Naive thymus-derived CD4-positive, alpha-beta T cell (primary cell): ENCODE results near the gene KIF18B. TPM values are rescaled to one million over a fixed set of nuclear protein-coding genes. Genes with fewer than 3 reads are reported as not detected.
"Not testable (repeated sequence)": the region's sequence is repeated elsewhere in the genome, so short reads cannot be mapped to it uniquely, and the experiment has no call there.

Experiments used
- ATAC-seq: fragments of 150-1000 bp; cut with Tn5 transposase; 2 replicates; pipeline ENCODE4 v1.10.0; 2021; ENCODE audit warnings: mild to moderate bottlenecking, moderate library complexity
- CTCF ChIA-PET: fragments of 350-600 bp; sonication (Branson Sonifier 250); formaldehyde crosslinking; loops from one replicate; lab custom pipeline; 2021; ENCODE audit warnings: antibody characterized with exemption; lab: Charles Lee
- POLR2A ChIA-PET: fragments of 350-600 bp; sonication (Branson Sonifier 250); formaldehyde crosslinking; loops from one replicate; lab custom pipeline; 2021; ENCODE audit warnings: antibody characterized with exemption, inconsistent platforms; lab: Charles Lee
- DNase-seq, 9 donors: peaks; one replicate each; pipeline versions ENCODE4 v3.0.0 to v3.0.0-alpha.2; 2020 to 2022; ENCODE audit warnings: mixed read lengths in 1 of 9
- H3K27ac ChIP-seq: one replicate; pipeline ENCODE4 v1.7.0; 2013; ENCODE audit warnings: mild to moderate bottlenecking, low read depth, low read length, moderate library complexity
- H3K27me3 ChIP-seq, 2 donors: one replicate each; pipeline ENCODE4 v1.7.0; 2013; ENCODE audit warnings: low read length in 2 of 2, mild to moderate bottlenecking in 2 of 2, moderate library complexity in 2 of 2; ENCODE audit not compliant: control insufficient read depth in 2 of 2, insufficient read depth in 2 of 2
- H3K36me3 ChIP-seq, 3 experiments: 1 replicate in 2 of 3; 2 replicates in 1 of 3; pipeline ENCODE4 v1.7.0; 2013; ENCODE audit warnings: low read length in 3 of 3, mild to moderate bottlenecking in 3 of 3, moderate library complexity in 1 of 3; ENCODE audit not compliant: insufficient read depth in 3 of 3, control insufficient read depth in 2 of 3
- H3K4me1 ChIP-seq, 2 donors: one replicate each; pipeline ENCODE4 v1.7.0; 2013; ENCODE audit warnings: low read length in 2 of 2, mild to moderate bottlenecking in 2 of 2, moderate library complexity in 1 of 2; ENCODE audit not compliant: control insufficient read depth in 2 of 2, insufficient read depth in 2 of 2
- H3K4me3 ChIP-seq: 2 replicates; pipeline ENCODE4 v1.7.0; 2013; ENCODE audit warnings: mild to moderate bottlenecking, low read length
- H3K9me3 ChIP-seq, 3 experiments: 1 replicate in 2 of 3; 2 replicates in 1 of 3; pipeline ENCODE4 v1.7.0; 2013; ENCODE audit warnings: low read length in 3 of 3; ENCODE audit not compliant: control insufficient read depth in 2 of 3
- H3K27ac Mint-ChIP-seq, 9 donors: one replicate each; pipeline ENCODE4 v1.8.0; 2020 to 2022; ENCODE audit warnings: mixed read lengths in 9 of 9, mild to moderate bottlenecking in 8 of 9, moderate library complexity in 5 of 9, inconsistent platforms in 2 of 9
- H3K27me3 Mint-ChIP-seq, 5 donors: one replicate each; pipeline ENCODE4 v1.8.0; 2021 to 2022; ENCODE audit warnings: mixed read lengths in 5 of 5, mild to moderate bottlenecking in 1 of 5
- H3K36me3 Mint-ChIP-seq, 5 donors: one replicate each; pipeline ENCODE4 v1.8.0; 2020 to 2022; ENCODE audit warnings: mixed read lengths in 5 of 5, mild to moderate bottlenecking in 3 of 5, inconsistent platforms in 1 of 5
- H3K4me1 Mint-ChIP-seq, 7 donors: one replicate each; pipeline ENCODE4 v1.8.0; 2020 to 2022; ENCODE audit warnings: mixed read lengths in 7 of 7, mild to moderate bottlenecking in 3 of 7, inconsistent platforms in 1 of 7
- H3K4me3 Mint-ChIP-seq, 10 donors: one replicate each; pipeline ENCODE4 v1.8.0; 2020 to 2022; ENCODE audit warnings: mild to moderate bottlenecking in 10 of 10, mixed read lengths in 10 of 10, moderate library complexity in 6 of 10, inconsistent platforms in 2 of 10
- H3K9me3 Mint-ChIP-seq, 11 donors: one replicate each; pipeline ENCODE4 v1.8.0; 2020 to 2022; ENCODE audit warnings: mixed read lengths in 11 of 11, mild to moderate bottlenecking in 4 of 11, inconsistent platforms in 1 of 11, moderate library complexity in 1 of 11
- intact Hi-C, 2 donors: fragments of 100-400 bp; cut with micrococcal nuclease; formaldehyde crosslinking; loops; one replicate each; pipeline ENCODE4 v1.15.1; 2023
- polyA plus RNA-seq, 2 donors: library from polyadenylated mRNA; unstranded; fragments of 300-500 nt; fragmentation: Illumina TruSeq; gene quantifications; one replicate each; pipeline ENCODE4 v1.2.3, GENCODE V29; 2021
- total RNA-seq, 6 experiments: library from RNA in 5 of 6; stranded (reverse) in 5 of 6; gene quantifications; 1 replicate in 5 of 6; 2 replicates in 1 of 6; pipeline ENCODE4 v1.2.3 and lab custom pipeline; 2021 to 2026

Gene KIF18B
- total and polyA plus RNA-seq, 7 experiments from 2014 or later, result 0.17 to 57.2 TPM; not detected in 5

DNA sequence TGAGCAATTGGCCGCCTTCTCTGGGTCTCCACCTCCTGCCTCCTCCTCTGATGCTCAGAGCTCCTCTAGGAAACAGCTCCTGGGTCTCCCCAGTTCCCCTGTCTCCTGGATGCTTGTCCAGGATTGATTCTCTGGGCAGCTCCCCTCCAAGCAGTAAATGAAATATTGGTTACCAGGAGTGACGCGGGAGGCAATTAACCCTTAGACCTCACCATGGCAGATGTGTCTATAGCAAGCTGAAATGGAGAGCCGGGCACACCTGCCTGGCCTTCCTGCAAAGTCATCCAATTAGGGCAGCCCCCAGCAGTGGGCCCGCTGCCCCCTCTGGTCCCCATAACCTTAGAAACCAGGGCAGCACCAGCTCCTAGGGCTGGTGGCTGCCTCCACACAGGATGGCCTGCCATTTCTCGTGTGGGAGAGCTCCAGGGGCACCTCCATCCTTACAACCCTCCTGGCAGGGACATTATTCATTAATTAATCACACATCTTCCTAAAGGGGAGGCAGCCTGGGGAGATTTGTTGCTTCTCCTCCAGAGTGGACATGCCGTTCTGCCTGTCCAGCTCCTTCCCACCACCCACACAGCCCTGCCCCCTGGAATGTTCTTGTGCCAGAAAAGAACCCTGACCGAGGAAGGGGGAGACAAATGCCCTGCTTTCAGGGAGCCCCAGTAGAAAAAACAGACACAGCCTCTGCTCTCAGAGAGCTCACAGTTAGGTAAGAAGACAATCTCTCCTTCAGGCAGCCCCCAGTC lies 8.3 kb upstream of the KIF18B start:
- POLR2A ChIA-PET, result no interaction called here
- no peak overlapping the region for H3K4me3 ChIP-seq

GRCh38 chr17:44952946-44953475 lies 5.4 kb upstream of the KIF18B start:
- POLR2A ChIA-PET, result interaction anchor here (0.6 kb wide), 1 partner anchor 1643 kb away, joined by 5 read pairs; no protein-coding TSS in a partner anchor
- intact Hi-C loops, result no loop called here
- Mint-ChIP-seq H3K36me3 (no peaks in the 10 kb centered on the region), H3K4me3 (no peak overlapping the region), H3K27me3 (peaks cover 13 to 28% (median 17%) of the 10 kb centered on the region in 5 donors), H3K9me3 (no peaks in the 10 kb centered on the region), H3K4me1 (peaks cover 0 to 9% (median 0%) of the 10 kb centered on the region in 7 donors), H3K27ac (no peak overlapping the region)
- Histone ChIP-seq H3K4me3 (no peak overlapping the region), H3K27ac (no peak overlapping the region), H3K9me3 (no peaks in the 10 kb centered on the region), H3K27me3 (no peaks in the 10 kb centered on the region), H3K4me1 (peaks cover 4 to 5% of the 10 kb centered on the region in 2 donors), H3K36me3 (no peaks in the 10 kb centered on the region)
- no peak for DNase-seq
- CTCF ChIA-PET, result interaction anchor here (0.5 kb wide), 1 partner anchor 86 kb away, joined by 5 read pairs; no protein-coding TSS in a partner anchor
- ATAC-seq, result no peak

More for the DNA sequence above, 8.3 kb upstream of the KIF18B start:
- Histone ChIP-seq H3K4me1 (no peaks in the 10 kb centered on the region), H3K9me3 (no peaks in the 10 kb centered on the region), H3K27me3 (peaks cover 0 to 4% of the 10 kb centered on the region in 2 donors), H3K27ac (no peak overlapping the region), H3K36me3 (no peaks in the 10 kb centered on the region)
- Mint-ChIP-seq H3K36me3 (no peaks in the 10 kb centered on the region), H3K4me3 (no peak overlapping the region), H3K4me1 (peaks cover 0 to 9% (median 4%) of the 10 kb centered on the region in 7 donors), H3K27ac (no peak overlapping the region), H3K27me3 (peaks cover 18 to 53% (median 29%) of the 10 kb centered on the region in 5 donors), H3K9me3 (no peaks in the 10 kb centered on the region)
- ATAC-seq (no peak), DNase-seq (no peak)
- CTCF ChIA-PET, result interaction anchor here (1.0 to 2.0 kb wide), 2 partner anchors 66 to 147 kb away, joined by 4 to 5 read pairs; no protein-coding TSS in a partner anchor
- intact Hi-C loops, result no loop called here

DNA sequence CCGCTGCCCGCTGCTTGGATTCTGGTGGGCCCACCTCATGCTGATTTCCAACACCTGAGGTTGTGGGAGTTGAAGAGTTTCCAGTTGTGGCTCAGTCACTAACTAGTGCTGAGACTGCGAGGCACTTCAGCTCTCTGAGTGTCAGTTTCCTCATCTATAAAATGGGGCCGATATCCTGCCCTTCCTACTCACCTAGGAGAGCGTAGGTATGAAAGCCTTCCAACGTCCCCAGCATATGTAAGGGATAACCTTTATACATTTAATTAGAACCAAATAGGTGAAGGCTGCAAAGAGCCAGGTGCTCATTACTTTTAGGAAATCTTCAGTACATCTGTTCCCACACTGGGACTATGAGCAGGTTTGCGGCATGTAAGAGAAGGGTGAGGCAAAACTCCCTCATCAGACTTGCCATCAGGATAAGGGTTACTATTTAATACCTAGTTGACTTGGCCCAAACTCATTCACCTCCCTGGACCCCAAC lies 782 bp upstream of the KIF18B start:
- H3K36me3 Mint-ChIP-seq, result peaks cover 0 to 10% (median 0%) of the 10 kb centered on the region in 5 donors
- ChIA-PET POLR2A (interaction anchor here (1.2 kb wide), 1 partner anchor 102 kb away, joined by 3 read pairs; no protein-coding TSS in a partner anchor), CTCF (no interaction called here)
- Histone ChIP-seq H3K4me1 (peaks cover 5 to 6% of the 10 kb centered on the region in 2 donors), H3K27me3 (no peaks in the 10 kb centered on the region), H3K27ac (peak overlapping the region; percentile 69), H3K9me3 (no peaks in the 10 kb centered on the region), H3K4me3 (peak overlapping the region; percentile 83), H3K36me3 (no peaks in the 10 kb centered on the region)
- H3K27ac Mint-ChIP-seq, result peak overlapping the region; percentile 86 to 98 (median 93)
- H3K4me3 Mint-ChIP-seq, result peak overlapping the region; percentile 85 to 98 (median 93)
- no peaks in the 10 kb centered on the region for H3K9me3 Mint-ChIP-seq
- H3K4me1 Mint-ChIP-seq, result peaks cover 0 to 37% (median 5%) of the 10 kb centered on the region in 7 donors
- intact Hi-C loops, result loop anchor here (5.0 kb wide), 2 partner anchors 171 to 446 kb away; partner anchors contain the start of gene GPATCH8 (in 1 of the 2)
- H3K27me3 Mint-ChIP-seq, result peaks cover 0 to 7% (median 0%) of the 10 kb centered on the region in 5 donors
- no peak for DNase-seq
- ATAC-seq, result no peak

- H3K4me1 Mint-ChIP-seq, result peaks cover 0 to 57% (median 5%) of the 10 kb centered on the region in 7 donors
- POLR2A ChIA-PET, result not testable (repeated sequence)
Observed at GRCh38 chr17:44945652-44946051, 1.9 kb downstream of the KIF18B start.

GRCh38 chr17:44942456-44942855 lies 5.1 kb downstream of the KIF18B start:
- ATAC-seq (no peak), DNase-seq (no peak)
- Mint-ChIP-seq H3K27ac (peak overlapping the region in 1 of 9 donors; percentile 67), H3K4me1 (peaks cover 0 to 63% (median 0%) of the 10 kb centered on the region in 7 donors), H3K9me3 (no peaks in the 10 kb centered on the region), H3K4me3 (peak overlapping the region in 1 of 10 donors; percentile 26), H3K27me3 (peaks cover 0 to 7% (median 0%) of the 10 kb centered on the region in 5 donors), H3K36me3 (peaks cover 0 to 21% (median 0%) of the 10 kb centered on the region in 5 donors)
- CTCF ChIA-PET, result no interaction called here
- Histone ChIP-seq H3K36me3 (no peaks in the 10 kb centered on the region), H3K27me3 (no peaks in the 10 kb centered on the region), H3K4me1 (no peaks in the 10 kb centered on the region), H3K4me3 (no peak overlapping the region), H3K27ac (no peak overlapping the region), H3K9me3 (no peaks in the 10 kb centered on the region)
- intact Hi-C loops, result no loop called here
- POLR2A ChIA-PET, result interaction anchor here (0.9 kb wide), 1 partner anchor 219 kb away, joined by 3 read pairs; no protein-coding TSS in a partner anchor

More at GRCh38 chr17:44945652-44946051, 1.9 kb downstream of the KIF18B start:
- DNase-seq, H3K4me1 ChIP-seq, H3K36me3 ChIP-seq, H3K27ac Mint-ChIP-seq, CTCF ChIA-PET, H3K9me3 Mint-ChIP-seq, H3K27ac ChIP-seq, H3K4me3 ChIP-seq, H3K9me3 ChIP-seq, H3K27me3 ChIP-seq, ATAC-seq, H3K27me3 Mint-ChIP-seq: not testable (repeated sequence)
- intact Hi-C loops, result loop anchor here (2.0 to 5.0 kb wide), 3 partner anchors 105 to 443 kb away; partner anchors contain the start of genes DCAKD (in 1 of the 2) and GPATCH8 (in 1 of the 2)
- Mint-ChIP-seq H3K36me3 (peaks cover 0 to 10% (median 0%) of the 10 kb centered on the region in 5 donors), H3K4me3 (peak overlapping the region in 1 of 10 donors; percentile 30)

GRCh38 chr17:44941712-44942331 lies 5.8 kb downstream of the KIF18B start:
- ATAC-seq, result no peak

More at GRCh38 chr17:44941712-44942331, 5.8 kb downstream of the KIF18B start:
- Mint-ChIP-seq H3K4me3 (peak overlapping the region in 1 of 10 donors; percentile 31), H3K36me3 (peaks cover 0 to 22% (median 0%) of the 10 kb centered on the region in 5 donors), H3K4me1 (peaks cover 0 to 64% (median 0%) of the 10 kb centered on the region in 7 donors), H3K27ac (peak overlapping the region in 1 of 9 donors; percentile 67), H3K27me3 (peaks cover 0 to 7% (median 0%) of the 10 kb centered on the region in 5 donors), H3K9me3 (no peaks in the 10 kb centered on the region)
- no peaks in the 10 kb centered on the region for H3K4me1 ChIP-seq
- H3K36me3 ChIP-seq, result no peaks in the 10 kb centered on the region
- H3K27ac ChIP-seq, result no peak overlapping the region
- CTCF ChIA-PET, result no interaction called here
- no peak overlapping the region for H3K4me3 ChIP-seq
- no peak for DNase-seq
- H3K27me3 ChIP-seq, result no peaks in the 10 kb centered on the region
- intact Hi-C loops, result no loop called here
- no peaks in the 10 kb centered on the region for H3K9me3 ChIP-seq
- POLR2A ChIA-PET, result interaction anchor here (0.9 kb wide), 1 partner anchor 219 kb away, joined by 3 read pairs; no protein-coding TSS in a partner anchor
